Stimulated activated CD8-positive, alpha-beta memory T cell treated with anti-CD3 and anti-CD28 coated beads, Interleukin-12 subunit alpha, Interleukin-12 subunit beta, amount 100 ng/mL, for 4 hours (primary cell): Measurements from ENCODE around the gene QSER1.
A peak's percentile ranks its signal among the peaks of the same experiment; 100 is the strongest.
"Not testable (repeated sequence)": the region's sequence is repeated elsewhere in the genome, so short reads cannot be mapped to it uniquely, and the experiment has no call there.

Experiments
- DNase-seq: peaks from one replicate; pipeline ENCODE4 v3.0.0-alpha.2; 2020; ENCODE audit warnings: low read depth

Gene QSER1

DNA sequence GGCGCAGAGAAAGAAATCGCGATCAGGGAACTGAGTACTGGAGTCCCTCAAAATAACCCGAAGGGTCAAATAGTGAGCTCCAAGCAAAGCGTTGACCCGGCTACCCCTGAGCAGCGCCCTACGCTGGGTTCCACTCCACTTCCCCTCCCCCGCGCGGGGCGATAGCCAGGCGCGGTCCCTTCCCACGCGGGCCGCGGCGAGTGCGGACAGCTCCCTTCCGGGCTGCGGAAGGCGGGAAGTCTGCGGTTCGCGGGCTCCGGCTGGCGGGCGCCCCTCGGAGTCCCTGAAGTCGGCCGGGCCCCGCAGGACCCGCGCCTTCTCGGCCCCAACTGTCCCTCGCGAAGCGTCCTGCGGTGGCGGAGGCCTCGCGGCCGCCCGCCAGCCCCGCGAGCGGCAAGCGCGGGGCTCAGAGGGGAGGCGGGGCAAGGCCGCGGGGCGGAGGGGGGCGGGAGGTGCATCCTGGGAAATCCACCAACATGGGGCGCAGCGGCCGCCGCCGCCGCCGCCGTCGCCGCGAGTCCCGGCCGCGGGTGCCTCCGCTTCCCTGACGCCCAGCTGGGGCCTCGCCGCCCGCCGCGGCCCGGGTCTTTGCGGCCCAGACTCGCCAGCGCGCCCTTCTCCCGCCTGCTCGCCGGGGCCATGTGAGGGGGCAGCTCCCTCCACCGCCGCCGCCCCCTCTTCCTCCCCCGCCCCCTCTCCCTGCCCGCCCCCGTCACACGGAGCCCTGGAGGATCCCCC is at the start of gene QSER1:
TSS of gene QSER1 (plus strand) at position 457 of the 738 bp plus-strand sequence. CDS start 315 bp downstream, outside the sequence.
- peak; percentile 59 for DNase-seq

DNA sequence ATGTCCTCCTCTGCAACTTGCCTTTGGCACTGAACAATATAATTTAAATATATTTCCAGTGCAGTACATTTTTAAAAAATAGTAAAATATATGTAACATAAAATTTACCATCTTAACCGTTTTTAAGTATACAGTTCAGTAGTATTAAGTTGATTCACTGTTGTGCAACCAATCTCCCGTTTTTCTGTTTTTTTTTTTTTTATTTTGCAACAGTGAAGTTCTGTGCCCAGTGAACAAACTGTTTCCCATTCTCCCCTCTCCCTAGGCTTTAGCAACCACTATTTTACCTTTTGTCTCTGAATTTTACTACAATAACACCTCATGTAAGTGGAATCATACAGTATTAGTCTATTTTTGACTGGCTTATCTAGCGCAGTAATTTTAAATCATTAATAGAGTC is 49.1 kb upstream of the QSER1 start:
- DNase-seq, result no peak

DNA sequence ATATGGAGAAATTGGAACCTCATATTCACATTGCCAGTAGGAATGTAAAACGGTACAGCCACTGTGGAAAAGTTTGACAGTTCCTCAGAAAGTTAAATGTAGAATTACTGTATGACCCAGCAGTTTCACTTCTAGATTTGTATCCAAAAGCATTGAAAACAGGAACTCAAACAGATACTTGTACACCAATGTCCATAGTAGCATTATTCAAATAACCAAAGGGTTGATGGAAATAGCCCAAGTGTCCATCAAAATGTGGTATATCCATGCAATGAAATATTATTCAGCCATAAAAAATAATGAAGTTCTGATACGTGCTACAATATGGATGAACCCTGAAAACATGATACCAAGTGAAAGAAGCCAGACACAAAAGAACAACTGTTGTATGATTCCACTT is 45.1 kb upstream of the QSER1 start:
- DNase-seq, result no peak

DNA sequence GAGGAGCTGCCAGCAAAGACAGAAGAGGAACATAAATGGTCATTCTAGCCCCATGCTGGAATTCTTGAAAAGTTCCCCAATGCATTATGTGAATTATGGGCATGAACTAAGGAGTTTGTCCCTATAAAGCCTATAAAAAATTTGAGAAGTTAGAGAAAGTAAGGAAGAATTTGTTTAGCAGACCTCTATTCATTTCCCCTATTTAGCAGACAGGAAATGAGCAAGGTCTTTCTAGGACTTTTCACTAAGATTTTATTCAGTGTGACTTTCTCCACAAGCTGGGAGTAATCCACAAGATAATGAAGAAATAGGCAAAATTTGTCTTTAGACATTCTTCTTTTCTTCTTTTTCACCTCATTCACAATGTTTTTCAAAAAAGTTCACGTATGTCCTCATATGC is 42.9 kb upstream of the QSER1 start:
- no peak for DNase-seq

DNA sequence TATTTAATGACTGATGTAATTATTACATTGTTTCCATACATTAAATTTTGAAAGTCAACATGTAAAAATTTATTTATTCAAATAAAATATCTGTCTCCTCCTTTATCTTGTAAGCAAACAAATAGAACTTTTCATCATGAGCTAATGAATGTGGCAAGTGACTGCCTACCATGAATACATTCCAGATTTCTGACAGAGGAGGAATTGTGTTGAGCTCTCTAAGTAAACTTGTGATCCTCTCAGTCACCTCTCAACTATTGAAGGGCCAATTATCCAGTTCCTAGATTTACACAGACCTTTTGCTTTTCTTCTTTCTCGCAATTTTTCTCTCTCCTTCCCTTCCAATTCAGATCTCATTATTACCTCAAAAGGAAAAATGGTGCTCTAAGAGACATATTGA is 41.4 kb upstream of the QSER1 start:
- no peak for DNase-seq

DNA sequence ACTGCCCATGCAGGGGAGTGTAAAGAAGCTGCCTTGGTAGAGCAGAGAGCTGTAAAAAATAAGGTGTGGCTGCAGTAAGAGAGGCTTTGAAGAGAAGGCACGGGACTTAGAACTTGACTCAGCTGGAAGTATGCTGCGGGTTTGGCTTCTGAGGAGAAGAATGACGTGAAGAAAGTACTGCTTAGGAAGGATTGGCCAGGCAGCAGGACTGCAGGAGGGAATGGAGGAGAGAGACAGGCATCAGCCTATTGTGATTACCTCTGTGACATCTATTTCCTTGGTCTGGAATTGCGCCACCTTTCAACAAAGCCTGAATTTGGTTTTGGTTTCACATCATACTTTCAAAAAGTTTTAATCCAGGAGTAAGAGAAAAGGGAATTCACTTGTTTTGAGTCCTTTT is 40.4 kb upstream of the QSER1 start:
- no peak for DNase-seq

DNA sequence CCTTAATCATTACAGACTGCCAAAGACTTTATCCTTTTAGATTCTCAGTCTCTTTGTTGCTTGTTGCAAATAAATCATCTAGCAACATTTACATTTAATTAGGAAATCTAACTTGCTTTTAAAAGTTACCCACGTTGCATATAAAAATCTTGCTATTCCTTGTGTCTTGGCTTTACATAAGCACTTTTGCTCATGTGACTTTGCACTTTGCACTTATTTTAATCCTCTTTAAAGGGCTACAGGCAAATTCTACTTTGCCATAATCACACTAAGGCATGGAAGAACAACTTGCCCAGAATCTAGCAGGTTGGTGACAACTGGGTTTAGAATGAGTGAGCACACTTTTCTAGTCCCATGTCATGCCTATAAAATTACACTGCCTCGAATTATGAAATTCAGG is 37.0 kb upstream of the QSER1 start:
- no peak for DNase-seq

DNA sequence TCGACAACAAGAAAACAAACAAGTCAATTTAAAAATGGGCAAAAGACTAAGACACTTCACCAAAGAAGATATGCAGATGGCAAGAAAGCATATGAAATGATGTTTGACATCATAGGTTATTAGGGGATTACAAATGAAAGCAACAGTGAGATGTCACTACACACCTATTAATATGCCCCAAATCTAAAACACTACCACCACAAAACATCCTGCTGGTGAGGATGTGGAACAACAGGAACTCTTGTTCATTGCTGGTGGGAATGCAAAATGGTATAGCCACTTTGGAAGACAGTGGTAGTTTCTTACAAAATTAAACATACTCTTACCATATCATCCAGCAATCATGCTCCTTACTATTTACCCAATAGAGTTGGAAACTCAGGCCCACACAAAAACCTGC is 33.9 kb upstream of the QSER1 start:
- no peak for DNase-seq

DNA sequence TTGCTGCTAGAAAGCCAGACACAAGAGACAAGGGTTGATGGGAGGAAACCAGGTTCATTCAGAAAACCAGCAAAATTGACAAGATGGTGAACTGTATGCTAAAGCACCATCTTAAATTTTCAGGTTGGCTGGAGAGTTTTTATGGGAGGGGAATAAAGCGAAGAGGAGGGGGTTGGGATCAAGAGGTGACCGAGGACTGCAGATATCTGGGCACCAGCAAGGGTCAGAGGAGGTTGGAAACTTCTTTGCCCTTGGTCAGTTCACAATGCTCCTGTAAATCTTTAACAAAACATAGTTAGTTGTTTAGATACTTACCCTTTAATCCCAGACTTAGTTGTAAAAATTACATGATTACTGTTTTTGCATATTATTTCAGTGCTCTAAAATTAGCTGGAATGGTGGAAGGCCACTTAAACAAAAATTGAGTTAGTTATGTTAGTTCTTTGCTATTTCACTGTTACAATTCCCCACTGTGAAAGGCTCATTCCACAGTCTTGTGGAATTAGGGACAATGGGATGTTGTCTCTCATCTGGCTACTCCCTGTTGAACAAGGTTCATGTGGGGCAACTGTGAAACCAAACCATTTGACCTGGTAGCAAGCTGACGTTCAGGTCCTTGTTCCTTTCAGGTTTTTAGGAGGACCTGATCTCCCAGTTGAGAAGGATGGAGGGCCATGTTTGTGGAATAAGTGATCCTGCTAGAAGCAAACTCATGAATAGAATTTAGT is 30.6 kb upstream of the QSER1 start:
- no peak for DNase-seq

DNA sequence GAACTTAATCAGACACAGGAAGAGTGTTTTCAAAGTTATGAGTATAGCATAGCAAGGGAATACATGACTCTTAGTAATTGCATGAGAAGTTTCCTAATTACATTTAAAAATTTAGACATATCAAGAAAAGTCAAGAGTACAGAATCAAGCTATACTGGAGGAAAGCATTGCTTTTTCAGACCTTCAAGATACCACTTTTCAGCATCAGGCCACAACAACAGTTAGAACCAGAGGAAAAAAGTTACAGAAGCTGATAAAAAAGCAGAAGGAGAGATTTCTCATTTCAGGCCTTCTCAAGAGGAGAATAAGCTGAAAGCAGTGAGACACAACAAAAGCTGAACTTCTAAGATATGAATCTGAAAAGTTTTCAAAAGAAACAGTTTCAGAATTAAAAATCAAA is 28.1 kb upstream of the QSER1 start:
- no peak for DNase-seq

DNA sequence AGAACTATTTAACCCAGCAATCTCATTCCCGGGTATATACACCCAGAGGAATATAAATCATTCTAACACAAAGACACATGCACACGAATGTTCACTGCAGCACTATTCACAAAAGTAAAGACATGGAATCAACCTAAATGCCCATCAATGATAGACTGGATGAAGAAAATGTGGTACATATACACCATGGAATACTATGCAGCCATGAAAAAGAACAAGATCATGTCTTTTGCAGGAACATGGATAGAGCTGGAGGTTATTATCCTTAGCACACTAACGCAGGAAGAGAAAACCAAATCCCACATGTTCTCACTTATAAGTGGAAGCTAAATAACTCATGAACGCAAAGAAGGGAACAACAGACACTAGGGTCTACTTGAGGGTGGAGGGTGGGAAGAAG is 23.9 kb upstream of the QSER1 start:
- DNase-seq, result not testable (repeated sequence)

DNA sequence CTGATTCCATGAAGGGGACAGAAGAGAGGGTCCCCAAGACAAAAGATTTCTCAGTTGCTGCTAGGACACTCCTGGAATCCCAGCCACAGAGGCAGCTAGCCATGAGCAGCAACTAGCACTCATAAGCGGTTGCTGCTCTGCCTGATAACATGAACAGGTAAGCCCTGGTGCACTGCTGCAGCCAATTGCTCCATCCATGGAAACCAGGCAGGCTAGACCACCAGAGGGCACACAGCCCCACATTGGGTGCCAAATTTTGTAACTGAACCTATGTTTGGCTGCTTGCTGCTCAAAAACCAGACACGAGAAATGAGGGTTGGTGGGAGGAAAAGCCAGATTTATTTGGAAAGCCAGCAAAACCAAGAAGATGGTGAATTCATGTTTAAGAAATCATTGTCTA is 21.9 kb upstream of the QSER1 start:
- no peak for DNase-seq

DNA sequence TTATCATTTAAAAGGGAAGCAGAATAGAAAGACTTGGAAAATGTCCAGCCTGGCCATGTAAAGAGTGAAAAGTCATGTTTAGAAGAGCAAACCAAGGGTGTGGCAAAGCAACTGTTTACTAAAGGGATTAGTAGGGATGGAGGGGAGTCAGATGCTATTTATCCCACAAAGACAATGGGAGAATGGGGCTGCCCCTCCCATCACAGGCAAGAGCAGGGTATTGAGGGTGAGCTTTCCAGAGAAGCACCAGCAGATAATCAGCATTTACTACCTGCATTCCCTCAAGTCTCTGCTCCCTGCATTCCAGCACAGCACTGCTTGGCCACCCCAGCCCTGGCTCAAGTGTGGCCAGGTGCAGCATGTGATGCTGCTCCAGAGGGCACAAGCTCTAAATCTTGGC is 18.5 kb upstream of the QSER1 start:
- no peak for DNase-seq

DNA sequence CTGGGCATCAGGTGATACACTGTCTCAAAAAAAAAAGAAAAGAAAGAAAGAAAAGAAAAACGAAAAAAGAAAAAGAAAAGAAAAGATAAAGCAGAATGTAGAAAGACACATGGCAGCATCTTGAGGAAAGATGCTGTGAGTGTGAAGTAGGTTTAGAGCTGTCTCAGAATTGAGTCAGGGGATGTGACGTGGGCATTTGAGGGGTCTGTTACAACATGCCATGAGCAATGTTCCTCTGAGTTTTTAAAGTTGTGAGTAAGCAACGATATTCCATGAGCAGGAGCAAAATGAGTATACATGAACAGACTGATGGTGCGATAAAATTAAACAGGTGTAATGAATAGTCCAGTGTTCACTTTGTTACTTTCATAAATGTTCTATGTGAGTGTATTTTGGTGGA is 11.3 kb upstream of the QSER1 start:
- no peak for DNase-seq

DNA sequence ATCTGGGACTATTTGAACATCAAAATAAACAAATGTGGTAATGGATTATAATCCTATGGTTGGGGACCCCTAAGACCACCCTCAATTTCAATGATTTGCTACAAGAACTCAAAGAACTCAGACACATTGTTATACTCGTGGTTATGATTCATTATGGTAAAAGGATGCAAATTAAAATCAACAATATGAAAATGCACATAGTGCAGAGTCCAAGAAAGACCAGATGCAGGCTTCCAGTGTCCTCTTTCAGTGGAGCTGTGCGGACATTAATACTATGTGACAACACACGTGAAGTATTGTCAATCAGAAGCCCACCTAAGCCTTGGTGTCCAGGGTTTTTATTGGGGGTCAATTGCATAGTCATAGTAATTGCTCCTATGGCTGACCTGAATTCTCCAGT is 9.2 kb upstream of the QSER1 start:
- DNase-seq, result no peak

DNA sequence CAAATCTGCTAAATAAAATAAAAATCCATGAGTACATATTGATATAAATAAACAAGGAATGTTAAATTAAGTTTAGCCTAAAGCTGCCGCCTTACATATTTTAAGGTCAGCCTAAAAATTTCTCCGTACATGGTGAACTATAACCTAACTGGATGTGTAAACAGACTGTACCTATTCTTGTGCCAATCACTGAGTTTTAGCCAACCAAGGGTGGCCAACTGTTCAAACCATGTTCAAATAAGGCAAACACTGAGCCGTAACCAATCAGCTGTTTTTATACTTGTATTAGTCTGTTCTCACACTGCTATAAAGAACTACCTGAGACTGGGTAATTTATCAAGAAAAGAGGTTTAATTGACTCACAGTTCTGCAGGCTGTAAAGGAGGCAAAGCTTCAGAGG is 8.6 kb upstream of the QSER1 start:
- no peak for DNase-seq

DNA sequence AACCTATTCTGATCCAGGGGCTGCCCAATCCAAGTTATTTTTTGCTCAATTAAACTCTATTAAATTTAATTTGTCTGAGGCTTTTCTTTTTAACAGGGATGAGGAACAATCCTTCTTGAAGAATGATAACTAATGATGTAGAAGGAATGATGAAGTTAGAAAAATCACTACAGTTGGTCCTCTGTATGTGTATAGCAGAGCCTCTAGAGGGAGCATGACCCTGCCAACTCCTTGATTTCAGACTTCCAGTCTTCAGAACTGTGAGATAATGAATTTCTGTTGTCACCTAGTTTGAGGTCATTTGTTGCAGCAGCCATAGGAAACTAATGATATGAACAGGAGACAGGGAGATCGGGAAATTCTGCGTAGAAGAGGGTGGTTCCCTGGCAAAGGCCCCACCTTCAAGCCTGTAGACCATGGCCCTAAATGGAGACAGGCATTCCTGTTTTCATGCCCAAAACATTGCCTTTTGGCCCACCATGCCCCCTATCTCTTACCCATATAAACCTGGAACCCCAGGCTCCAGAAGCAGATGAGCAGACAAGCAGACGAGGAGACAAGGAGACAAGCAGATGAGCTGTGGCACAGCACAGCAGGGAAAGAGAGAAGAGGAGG is 7.7 kb upstream of the QSER1 start:
- no peak for DNase-seq

DNA sequence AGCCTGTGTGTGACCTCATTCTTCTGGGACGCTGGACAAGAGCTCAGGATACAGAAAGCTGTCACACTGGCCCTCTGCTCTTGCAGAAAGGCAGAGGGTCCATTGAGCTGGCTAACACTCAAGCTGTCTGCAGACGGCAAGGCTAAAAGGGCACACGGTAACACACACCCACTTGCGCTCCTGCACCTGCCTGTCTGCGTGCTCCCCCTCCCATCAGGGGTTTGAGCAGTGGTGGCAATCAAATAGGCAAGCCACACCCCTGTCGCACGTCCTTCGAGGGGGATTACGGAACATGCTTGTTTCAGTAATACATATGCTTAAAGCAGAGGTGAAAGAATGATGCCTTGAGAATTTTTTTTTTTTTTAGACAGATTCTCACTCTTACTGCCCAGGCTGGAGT is 7.1 kb upstream of the QSER1 start:
- DNase-seq, result no peak

DNA sequence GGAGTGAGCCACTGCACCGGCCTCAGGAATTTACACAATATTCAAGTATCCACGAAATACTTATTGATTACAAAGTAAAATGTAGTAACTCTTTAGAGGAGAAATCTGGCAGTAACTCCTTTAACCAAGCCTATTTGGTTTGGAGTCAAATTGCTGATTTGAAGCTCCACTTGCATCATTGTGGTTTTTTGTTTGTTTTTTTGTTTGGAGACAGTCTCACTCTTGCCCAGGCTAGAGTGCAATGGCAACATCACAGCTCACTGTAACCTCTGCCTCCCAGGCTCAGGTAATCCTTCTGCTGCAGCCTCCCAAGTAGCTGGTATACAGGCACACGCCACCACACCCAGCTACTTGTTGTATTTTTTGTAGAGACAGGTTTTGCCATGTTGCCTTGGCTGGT is 6.4 kb upstream of the QSER1 start:
- DNase-seq, result no peak

DNA sequence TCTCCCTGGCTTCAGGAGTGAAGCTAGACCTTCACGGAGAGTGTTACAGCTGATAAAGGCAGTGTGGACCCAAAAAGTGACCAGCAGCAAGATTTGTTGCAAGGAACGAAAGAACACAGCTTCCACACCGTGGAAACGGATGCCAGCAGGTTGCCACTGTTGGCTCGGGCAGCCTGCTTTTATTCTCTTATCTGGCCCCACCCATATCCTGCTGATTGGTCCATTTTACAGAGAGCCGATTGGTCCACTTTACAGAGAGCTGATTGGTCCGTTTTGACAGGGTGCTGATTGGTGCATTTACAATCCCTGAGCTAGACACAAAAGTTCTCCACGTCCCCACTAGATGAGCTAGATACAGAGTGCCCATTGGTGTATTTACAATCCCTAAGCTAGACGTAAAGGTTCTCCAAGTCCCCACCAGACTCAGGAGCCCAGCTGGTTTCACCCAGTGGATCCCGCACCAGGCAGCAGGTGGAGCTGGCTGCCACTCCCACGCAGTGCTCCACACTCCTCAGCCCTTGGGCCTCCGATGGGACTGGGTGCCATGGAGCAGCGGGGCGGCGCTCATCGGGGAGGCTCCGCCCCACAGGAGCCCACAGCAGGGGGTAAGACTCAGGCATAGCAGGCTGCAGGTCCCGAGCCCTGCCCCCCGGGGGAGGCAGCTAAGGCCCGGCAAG is 4.8 kb upstream of the QSER1 start:
- DNase-seq, result not testable (repeated sequence)

DNA sequence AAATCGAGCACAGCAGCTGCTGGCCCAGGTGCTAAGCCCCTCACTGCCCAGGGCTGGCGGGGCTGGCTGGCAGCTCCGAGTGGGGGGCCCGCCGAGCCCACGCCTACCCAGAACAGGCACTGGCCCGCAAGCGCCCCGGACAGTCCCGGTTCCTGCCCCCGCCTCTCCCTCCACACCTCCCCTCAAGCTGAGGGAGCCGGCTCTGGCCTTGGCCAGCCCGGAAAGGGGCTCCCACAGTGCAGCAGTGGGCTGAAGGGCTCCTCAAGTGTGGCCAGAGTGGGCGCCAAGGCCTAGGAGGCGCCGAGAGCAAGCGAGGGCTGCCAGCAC is 4.3 kb upstream of the QSER1 start:
- DNase-seq, result not testable (repeated sequence)

DNA sequence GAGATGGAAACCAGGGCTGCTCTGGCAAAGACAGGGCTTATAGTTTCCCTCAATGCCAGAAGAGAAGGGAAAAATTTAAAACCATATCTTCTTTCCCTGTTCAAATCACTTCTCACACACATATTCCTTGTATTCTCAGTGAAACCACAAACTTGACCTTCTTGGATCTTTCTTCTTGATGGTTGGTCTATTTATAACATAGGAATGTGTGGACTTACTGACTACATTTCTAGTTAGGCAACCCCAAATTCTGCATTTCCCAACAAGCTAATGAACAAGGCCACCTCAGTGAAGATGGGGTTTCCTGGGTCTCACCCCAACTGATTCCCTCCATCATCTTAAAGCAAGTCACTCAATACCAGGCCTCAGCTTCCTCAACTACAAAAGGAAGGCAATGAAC is 3.8 kb upstream of the QSER1 start:
- no peak for DNase-seq
